ENCODE data around the gene RCBTB2.

GRCh38 chr13:48493851-48494250 lies 39.0 kb downstream of the RCBTB2 start:
- TF ChIP-seq CTCF (IDR thresholded peaks at IDR 0.05) (no peak), POLR2A (IDR thresholded peaks at IDR 0.05) (no peak), EP300 (IDR thresholded peaks at IDR 0.05) (peak in 1 of 2 donors; percentile 18)
